ENCODE results near the gene CYP4F2.
"Not testable (repeated sequence)": the region's sequence is repeated elsewhere in the genome, so short reads cannot be mapped to it uniquely, and the experiment has no call there.

DNA sequence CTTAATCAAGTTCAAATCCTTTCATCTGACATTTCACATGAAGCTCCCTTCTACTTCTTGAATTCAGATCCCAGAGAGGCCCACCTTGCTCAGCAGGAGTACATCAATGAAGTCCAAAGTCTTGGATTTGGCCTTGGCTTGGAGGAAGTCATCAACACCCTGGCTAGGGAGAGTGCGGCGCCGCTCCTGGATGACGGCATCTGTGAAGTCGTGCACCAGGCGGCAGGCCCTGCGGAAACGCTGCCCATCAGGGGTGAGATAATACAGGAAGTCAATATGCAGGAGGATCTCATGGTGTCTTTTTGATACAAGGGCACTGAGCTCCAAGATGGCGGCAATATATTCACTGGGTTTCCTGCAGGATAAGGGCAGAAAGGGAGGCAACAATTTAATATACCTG is 8.5 kb downstream of the CYP4F2 start:
- TF ChIP-seq, protein P1, sequence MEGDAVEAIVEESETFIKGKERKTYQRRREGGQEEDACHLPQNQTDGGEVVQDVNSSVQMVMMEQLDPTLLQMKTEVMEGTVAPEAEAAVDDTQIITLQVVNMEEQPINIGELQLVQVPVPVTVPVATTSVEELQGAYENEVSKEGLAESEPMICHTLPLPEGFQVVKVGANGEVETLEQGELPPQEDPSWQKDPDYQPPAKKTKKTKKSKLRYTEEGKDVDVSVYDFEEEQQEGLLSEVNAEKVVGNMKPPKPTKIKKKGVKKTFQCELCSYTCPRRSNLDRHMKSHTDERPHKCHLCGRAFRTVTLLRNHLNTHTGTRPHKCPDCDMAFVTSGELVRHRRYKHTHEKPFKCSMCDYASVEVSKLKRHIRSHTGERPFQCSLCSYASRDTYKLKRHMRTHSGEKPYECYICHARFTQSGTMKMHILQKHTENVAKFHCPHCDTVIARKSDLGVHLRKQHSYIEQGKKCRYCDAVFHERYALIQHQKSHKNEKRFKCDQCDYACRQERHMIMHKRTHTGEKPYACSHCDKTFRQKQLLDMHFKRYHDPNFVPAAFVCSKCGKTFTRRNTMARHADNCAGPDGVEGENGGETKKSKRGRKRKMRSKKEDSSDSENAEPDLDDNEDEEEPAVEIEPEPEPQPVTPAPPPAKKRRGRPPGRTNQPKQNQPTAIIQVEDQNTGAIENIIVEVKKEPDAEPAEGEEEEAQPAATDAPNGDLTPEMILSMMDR (IDR thresholded peaks at IDR 0.05): not testable (repeated sequence)
- TF ChIP-seq POLR2A (IDR thresholded peaks at IDR 0.05): not testable (repeated sequence)
